Stimulated activated CD8-positive, alpha-beta memory T cell treated with anti-CD3 and anti-CD28 coated beads, Interleukin-15, amount 100 ng/mL, for 4 hours (primary cell): ENCODE results near the gene AHRR.

Experiments used
- DNase-seq, 2 donors: peaks; one replicate each; pipeline ENCODE4 v3.0.0-alpha.2; 2020; ENCODE audit warnings: low read depth in 2 of 2

AHRR gene

DNA sequence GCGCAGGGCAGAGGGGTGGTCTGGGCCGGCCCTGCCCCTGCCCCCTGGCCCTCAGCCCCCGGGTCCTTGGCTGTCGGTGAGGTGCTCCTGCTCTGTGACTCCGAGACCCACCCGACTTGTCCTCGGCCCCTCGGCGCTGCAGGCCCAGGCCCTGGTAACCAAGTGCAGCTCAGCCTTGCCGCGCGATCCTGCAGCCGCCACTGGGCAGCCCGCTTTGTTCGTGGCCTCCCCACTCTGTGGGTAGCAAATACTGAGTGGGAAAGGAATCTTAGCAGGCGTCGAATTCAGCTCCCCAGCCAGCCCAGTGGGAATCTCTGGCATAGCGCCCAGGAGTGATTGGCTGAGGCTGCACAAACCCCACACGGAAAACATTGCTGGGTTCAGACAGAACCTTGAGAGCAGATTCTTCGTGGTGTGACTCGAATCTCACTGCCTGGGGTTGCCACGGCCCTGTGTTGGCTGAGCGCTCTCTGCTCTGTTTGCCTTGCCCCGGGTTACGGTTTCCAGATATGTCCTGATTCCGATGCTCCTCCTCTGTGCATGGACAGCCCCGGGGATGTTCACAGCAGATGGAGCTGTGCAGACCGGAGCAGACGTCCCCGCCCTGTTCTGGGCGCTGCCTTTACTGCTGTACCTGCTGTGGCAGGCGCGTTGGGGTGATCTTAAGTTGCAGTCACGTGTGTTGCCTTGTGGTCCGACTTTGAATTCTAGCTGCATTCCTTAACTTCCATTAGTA is 108.1 kb downstream of the AHRR start:
- no peak for DNase-seq

DNA sequence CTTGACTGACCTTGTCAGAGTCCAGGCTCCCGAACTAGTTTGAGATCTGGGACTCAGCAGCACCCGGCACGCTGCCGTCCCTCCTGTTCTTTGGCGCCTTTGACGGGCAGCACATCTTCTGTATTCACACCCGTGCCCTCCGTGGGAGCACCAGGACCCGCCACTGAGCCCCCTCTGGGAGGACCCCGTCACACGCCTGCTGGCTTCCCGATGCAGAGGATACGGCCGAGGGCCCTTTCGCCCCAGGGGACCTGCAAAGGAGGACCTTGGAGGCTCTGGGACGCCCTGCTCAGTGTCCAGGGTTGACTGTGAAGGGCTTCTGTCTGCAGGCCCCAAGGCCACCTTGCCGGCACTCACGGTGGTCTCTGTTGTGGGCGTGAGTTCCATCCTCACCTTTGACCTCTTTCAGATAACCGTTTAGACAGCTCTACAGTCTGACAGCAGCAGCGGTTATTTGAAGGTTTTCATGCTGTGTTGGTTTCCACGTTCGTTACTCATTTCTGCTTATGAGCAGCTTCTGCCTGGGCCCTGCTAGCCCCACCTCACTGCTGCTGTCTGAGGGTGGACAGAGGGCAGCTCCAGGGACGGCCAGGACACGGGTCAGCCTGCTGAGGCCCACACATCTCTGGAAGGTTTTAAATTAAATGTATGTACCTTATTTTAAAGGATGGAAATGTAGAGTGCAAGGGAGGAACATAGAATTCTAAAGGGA is 108.9 kb downstream of the AHRR start:
- no peak for DNase-seq

DNA sequence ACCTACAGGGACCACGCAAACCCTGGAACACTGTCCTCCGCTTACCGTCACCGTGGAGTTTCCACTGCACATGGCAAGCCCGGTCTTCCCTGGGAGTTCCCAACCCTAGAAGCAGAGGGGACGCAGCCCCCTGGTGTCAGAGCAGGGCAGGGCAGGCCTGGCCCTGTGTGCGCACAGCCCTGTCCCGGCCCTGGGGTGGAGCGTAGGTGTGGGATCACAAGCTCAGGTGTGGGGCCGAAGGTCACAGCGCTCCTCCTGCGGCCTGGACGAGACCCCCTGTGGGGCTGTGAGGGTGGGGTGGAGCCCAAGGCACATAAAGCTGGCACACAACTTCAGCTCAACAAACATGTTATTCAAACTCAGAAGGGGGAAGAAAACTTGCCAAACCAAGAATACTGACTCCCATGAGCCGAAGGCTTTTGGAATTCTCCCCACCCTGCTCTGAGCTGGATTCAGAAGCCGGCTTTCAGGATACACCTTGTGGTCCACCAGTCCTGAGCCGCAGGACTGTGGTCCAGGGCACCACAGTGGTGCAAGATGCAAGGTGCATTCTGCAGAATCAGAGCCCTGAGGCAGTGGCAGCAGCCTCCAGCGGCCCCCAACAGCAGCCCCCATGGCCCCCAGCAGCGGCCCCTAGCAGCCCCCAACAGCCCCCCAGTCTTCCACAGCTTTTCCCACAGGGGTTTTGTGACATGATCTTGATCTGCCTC is 109.6 kb downstream of the AHRR start:
- DNase-seq, result no peak

- no peak for DNase-seq
These were observed 110.2 kb downstream of the AHRR start for GRCh38 chr5:431711-432050.

GRCh38 chr5:432201-432927 is 110.8 kb downstream of the AHRR start:
- no peak for DNase-seq

- no peak for DNase-seq
These were observed 111.6 kb downstream of the AHRR start for GRCh38 chr5:432928-433791.

DNA sequence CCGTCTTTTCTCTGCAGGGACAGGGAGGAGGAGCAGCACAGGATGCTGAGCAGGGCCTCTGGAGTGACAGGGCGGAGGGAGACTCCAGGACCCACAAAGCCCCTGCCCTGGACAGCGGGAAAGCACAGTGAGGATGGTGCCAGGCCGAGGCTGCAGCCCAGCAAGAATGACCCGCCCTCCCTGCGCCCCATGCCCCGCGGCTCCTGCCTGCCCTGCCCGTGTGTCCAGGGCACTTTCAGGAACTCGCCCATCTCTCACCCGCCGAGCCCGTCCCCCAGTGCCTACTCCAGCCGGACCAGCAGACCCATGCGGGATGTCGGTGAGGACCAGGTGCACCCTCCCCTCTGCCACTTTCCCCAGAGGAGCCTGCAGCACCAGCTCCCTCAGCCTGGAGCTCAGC is 112.3 kb downstream of the AHRR start:
- no peak for DNase-seq

DNA sequence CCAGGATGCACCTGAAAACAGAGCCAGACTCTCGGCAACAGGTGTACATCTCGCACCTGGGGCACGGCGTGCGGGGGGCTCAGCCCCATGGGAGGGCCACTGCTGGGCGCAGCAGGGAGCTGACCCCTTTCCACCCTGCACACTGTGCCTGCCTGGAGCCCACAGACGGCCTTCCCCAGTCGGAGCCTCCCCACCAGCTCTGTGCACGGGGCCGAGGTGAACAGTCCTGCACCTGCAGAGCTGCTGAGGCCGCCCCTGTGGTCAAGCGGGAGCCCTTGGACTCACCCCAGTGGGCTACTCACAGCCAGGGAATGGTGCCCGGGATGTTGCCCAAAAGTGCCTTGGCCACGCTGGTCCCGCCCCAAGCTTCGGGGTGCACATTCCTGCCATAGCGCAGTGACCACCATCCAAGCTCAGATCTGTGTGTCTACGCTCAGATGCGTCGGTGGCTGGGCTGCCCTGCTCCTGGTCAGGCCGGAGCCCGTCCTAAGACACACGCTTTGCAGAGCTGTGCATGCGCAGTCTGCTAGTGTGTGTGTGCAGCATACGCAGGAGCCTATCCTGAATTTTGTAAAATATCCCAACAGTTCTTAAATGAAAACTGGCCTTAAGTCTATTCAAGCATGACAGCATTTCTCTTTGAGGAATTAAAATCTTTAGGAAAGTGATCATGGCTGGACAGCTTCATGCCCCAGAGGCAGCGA is 113.1 kb downstream of the AHRR start:
- DNase-seq, result no peak

DNA sequence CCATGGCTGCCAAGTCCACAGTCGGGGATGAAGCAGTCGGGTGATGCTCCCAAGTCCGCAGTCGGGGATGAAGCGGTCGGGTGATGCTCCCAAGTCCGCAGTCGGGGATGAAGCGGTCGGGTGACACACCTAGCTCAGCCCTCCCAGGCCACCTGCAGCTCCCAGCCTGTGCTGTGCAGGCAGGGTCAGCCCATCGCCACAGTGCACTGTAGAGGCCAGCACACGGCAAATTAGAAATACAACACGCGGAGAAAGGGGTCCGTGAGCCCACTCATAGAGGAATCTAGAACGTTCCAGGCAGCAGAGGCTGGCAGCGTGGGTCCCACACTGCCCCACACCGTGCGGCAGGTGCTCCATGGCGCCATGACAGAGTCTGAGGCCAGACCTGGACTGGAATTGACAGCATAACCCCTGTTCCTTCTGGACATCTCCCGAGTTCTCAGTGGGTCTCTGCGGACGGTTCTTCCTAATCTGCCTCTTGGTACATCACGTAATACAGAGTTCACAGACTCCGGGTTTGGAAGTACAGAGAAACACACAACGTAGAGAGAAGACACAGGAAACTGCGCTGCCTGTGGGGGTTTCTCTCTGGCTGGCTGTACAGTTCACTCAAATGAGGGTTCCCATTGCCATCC is 113.8 kb downstream of the AHRR start:
- no peak for DNase-seq

GRCh38 chr5:435961-436640 is 114.6 kb downstream of the AHRR start:
- no peak for DNase-seq

- DNase-seq, result no peak
These were observed 115.1 kb downstream of the AHRR start for GRCh38 chr5:436641-436975.

DNA sequence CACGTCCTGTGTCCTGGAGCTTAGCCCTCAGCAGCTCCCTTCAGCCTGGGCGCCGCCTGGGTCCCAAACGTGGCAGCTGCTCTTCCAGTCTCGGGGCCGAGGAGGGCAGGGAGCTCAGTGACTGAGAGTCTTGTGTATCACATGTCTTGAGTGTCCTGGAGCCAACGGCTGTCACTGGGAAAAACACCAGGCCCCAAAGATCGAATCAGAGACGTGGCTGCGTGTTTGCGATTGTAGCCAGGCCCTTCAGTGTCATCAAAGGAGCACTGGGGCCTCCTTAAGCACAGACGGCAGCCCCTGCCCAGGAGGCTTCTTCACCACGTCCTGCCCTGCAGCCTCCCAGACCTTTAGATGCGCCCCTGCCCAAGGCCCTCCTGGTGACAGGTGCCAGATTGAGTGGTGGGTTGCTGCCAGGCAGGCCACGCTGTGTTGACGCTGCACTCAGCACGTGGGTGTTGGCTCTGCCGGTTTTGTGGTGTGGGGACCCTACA is 115.8 kb downstream of the AHRR start:
- DNase-seq, result no peak

- no peak for DNase-seq
These were observed 117.0 kb downstream of the AHRR start for GRCh38 chr5:438481-438981.

DNA sequence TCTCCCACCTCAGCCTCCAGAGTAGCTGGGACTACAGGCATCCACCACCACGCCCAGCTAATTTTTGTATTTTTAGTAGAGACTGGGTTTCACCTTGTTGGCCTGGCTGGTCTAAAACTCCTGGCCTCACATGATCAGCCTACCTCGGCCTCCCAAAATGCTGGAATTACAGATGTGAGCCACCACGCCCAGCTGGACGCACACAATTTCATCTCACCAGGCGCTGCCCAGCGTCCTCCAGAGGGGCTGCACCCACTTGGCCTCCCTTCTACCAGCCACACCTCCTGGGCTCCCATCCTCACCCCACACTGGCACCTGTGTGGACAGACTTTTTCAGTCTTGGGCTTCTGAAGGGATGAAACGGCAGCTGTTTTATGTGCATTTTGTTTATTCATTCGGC is 117.7 kb downstream of the AHRR start:
- DNase-seq, result no peak

- no peak for DNase-seq
These were observed 118.1 kb downstream of the AHRR start for GRCh38 chr5:439636-440035.

DNA sequence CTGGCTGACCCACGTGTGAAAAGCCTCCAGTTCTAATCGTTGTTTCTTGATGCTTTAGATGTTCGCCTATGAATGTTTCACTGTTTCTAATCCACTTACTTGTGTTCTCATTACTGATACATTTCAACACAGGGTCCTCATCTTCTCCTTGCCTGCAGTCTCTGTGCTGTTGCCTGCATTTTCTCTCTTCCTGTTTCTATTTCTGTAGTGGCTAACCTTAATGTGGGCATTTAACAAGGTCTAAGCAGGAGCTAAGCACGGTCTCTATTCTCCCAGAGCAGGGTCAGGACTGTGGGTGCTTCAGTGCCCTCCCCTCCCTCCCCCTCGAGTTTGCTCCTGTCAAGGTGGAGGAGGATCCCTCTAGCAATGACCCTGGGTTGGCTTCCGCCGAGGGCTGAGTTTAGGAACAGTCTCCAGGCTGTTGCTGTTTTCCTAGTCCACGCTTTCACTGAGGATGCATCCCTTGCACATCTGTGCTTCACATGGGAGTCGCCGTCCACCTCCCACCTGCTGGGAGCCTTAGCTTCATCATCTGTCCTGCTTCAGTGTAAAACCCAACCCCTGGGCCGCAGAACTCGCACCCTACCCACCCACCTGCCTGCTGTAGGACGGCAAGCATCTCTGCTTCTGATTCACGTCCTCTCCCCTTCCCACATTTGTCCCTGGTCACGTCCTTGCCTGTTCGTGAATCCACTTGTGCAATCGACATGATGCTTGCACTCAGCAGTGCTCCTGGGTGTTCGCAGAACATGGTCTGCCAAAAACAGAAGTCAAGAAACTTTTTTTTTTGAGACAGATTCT is 119.1 kb downstream of the AHRR start:
- no peak for DNase-seq

DNA sequence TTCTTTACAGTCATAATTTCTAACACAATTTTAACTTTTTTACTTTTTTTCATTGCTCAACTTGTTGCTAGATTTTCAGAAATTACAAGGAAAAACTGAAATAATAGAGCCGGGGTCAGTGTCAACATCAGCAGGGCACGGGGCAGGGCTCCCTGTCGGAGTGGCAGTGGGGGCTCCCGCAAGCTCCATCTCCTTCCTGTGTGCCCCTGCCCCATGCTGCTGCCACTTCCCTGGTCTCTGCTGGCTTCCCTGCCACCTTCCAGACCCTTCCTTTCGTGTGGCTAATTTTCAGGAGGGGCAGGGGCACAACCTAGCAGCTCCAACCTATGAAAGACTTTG is 120.5 kb downstream of the AHRR start:
- DNase-seq, result no peak

DNA sequence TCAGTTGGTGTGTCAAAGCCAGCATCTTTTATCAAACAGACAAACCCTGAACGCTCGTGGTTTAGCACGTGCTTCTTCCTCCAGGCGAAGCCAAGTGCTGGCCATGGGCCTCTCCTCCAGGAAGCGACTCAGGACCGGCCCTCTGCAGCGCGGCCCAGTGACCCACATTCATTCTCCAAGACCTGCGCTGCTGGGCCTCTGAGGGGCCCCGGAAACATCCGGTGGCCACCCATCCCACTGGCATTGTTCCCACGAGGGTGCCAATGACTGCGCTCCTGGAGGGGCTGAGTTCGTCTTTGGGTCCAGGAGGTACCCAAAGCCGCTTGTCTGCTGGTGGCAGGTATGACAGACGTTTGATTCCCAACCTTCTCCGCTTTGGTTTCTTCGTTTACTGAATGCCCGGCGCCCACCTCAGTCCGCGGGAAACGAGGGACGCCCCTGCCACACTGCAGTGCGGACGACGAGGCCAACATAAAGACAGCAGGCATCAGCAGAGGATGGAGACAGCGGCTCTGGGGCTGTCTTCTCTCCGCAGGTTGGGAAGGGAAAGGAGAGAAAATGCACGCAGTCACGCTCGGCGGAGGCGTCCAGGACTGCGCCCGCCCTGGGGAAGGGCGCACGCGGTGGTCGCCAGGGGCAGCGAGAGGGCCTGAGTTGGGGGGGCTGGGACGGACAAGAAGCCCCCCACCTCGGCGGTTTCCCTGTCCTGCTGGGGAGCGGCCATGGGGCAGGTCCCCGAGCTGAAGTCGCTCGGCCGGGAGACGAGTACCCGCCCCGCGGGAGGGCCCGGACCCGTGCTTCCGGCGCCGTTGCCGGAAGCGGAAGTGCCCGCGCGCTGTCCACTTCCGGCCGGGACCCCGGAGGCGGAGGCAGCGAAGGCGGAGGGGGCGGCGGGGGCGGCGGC is 121.1 kb downstream of the AHRR start, which contains the start of gene EXOC3:
EXOC3 (plus strand) TSS at position 842 of the 904 bp plus-strand sequence. CDS start 3,030 bp downstream, outside the sequence.
- DNase-seq, result peak; percentile 37 to 65
